ENCODE data around the gene MRC1. TPM values are rescaled to one million over a fixed set of nuclear protein-coding genes. Genes with fewer than 3 reads are reported as not detected.
A peak's percentile ranks its signal among the peaks of the same experiment; 100 is the strongest.

Gene MRC1
- total and polyA plus RNA-seq, 9 of the 15 experiments (the other 6 are each of a cell fraction or from before 2014, with no cell fraction given) = 0.01 to 0.20 (median 0.03) TPM; not detected in 5

MicroRNAs encoded within 50 kb of the gene (microRNA counts, 767-probe panel; counts per million panel counts)
- microRNA hsa-miR-511 = 2,073 counts per million, percentile 54 among the panel's probes with 10 or more counts

Small RNA genes lying within 50 kb of the gene (microRNA-seq; reads per million reads assigned to microRNA genes)
- gene MIR511 (ENCODE audit: borderline microRNAs expressed) = not detected

Small RNA genes lying within 50 kb of the gene (small RNA-seq; reads per million reads assigned to genes)
- not detected for gene MIR511

Other genes with a start within 250 kb of the MRC1 start
- 2.2 and 2.5 TPM in 2 replicates for gene HACD1, start 192.0 kb upstream of the MRC1 start, total RNA-seq (2014; rRNA removed)
- gene HACD1, start 192.0 kb upstream of the MRC1 start, total RNA-seq (2014; rRNA removed; fragmentation: Illumina TruSeq; extraction: Trizol) = 2.0 and 2.4 TPM in 2 replicates
- gene HACD1, start 192.0 kb upstream of the MRC1 start, total RNA-seq (2015; rRNA removed; fragmentation: Illumina TruSeq; extraction: Trizol) = 2.0 and 2.5 TPM in 2 replicates
- gene HACD1, start 192.0 kb upstream of the MRC1 start, total RNA-seq (2021) = 1.1 and 2.4 TPM in 2 replicates
- gene HACD1, start 192.0 kb upstream of the MRC1 start, polyA plus RNA-seq (2011; rRNA removed) = 2.4 and 4.5 TPM in 2 replicates
- 1.8 and 1.9 TPM in 2 replicates for gene HACD1, start 192.0 kb upstream of the MRC1 start, polyA plus RNA-seq (2014; fragmentation: Illumina TruSeq; extraction: Trizol)
- gene HACD1, start 192.0 kb upstream of the MRC1 start, polyA plus RNA-seq (2014; fragmentation: Nextera tagmentation; extraction: Ambion mirVana) = 1 to 10 TPM in 1 of 2 experiments, under 1 TPM in 1; 0.99 to 1.0 TPM
- 4.2 and 4.3 TPM in 2 replicates for gene HACD1, start 192.0 kb upstream of the MRC1 start, polyA plus RNA-seq (2014; rRNA removed)
- gene STAM, start 165.2 kb upstream of the MRC1 start, total RNA-seq (2014; rRNA removed) = 13.8 and 19.7 TPM in 2 replicates
- gene STAM, start 165.2 kb upstream of the MRC1 start, total RNA-seq (2014; rRNA removed; fragmentation: Illumina TruSeq; extraction: Trizol) = 30.9 and 32.5 TPM in 2 replicates
- 27.2 and 28.9 TPM in 2 replicates for gene STAM, start 165.2 kb upstream of the MRC1 start, total RNA-seq (2015; rRNA removed; fragmentation: Illumina TruSeq; extraction: Trizol)
- gene STAM, start 165.2 kb upstream of the MRC1 start, total RNA-seq (2021) = 25.1 and 26.7 TPM in 2 replicates
- gene STAM, start 165.2 kb upstream of the MRC1 start, polyA plus RNA-seq (2011; rRNA removed) = 26.4 and 30.5 TPM in 2 replicates
- 28.7 and 33.5 TPM in 2 replicates for gene STAM, start 165.2 kb upstream of the MRC1 start, polyA plus RNA-seq (2014; fragmentation: Illumina TruSeq; extraction: Trizol)
- 10 to 100 TPM; 21.3 to 25.9 TPM for gene STAM, start 165.2 kb upstream of the MRC1 start, polyA plus RNA-seq (2014; fragmentation: Nextera tagmentation; extraction: Ambion mirVana)
- gene STAM, start 165.2 kb upstream of the MRC1 start, polyA plus RNA-seq (2014; rRNA removed) = 17.8 and 20.1 TPM in 2 replicates
- gene TMEM236, start 57.1 kb upstream of the MRC1 start, total RNA-seq (2014; rRNA removed) = 0.04 TPM in 1 of 2 replicates, not detected in the other
- gene TMEM236, start 57.1 kb upstream of the MRC1 start, total RNA-seq (2014; rRNA removed; fragmentation: Illumina TruSeq; extraction: Trizol) = 0.04 and 0.06 TPM in 2 replicates
- gene TMEM236, start 57.1 kb upstream of the MRC1 start, total RNA-seq (2015; rRNA removed; fragmentation: Illumina TruSeq; extraction: Trizol) = 0.04 and 0.08 TPM in 2 replicates
- gene TMEM236, start 57.1 kb upstream of the MRC1 start, total RNA-seq (2021) = 0.04 TPM in 2 replicates
- gene TMEM236, start 57.1 kb upstream of the MRC1 start, polyA plus RNA-seq (2011; rRNA removed) = 0.09 TPM in 1 of 2 replicates, not detected in the other
- 0.08 and 0.09 TPM in 2 replicates for gene TMEM236, start 57.1 kb upstream of the MRC1 start, polyA plus RNA-seq (2014; fragmentation: Illumina TruSeq; extraction: Trizol)
- not detected for gene TMEM236, start 57.1 kb upstream of the MRC1 start, polyA plus RNA-seq (2014; fragmentation: Nextera tagmentation; extraction: Ambion mirVana)
- 0.09 and 0.13 TPM in 2 replicates for gene TMEM236, start 57.1 kb upstream of the MRC1 start, polyA plus RNA-seq (2014; rRNA removed)
- not detected in 2 replicates for gene SLC39A12, start 142.6 kb downstream of the MRC1 start, total RNA-seq (2014; rRNA removed)
- not detected in 2 replicates for gene SLC39A12, start 142.6 kb downstream of the MRC1 start, total RNA-seq (2014; rRNA removed; fragmentation: Illumina TruSeq; extraction: Trizol)
- not detected in 2 replicates for gene SLC39A12, start 142.6 kb downstream of the MRC1 start, total RNA-seq (2015; rRNA removed; fragmentation: Illumina TruSeq; extraction: Trizol)
- gene SLC39A12, start 142.6 kb downstream of the MRC1 start, total RNA-seq (2021) = not detected in 2 replicates
- gene SLC39A12, start 142.6 kb downstream of the MRC1 start, polyA plus RNA-seq (2011; rRNA removed) = not detected in 2 replicates
- not detected in 2 replicates for gene SLC39A12, start 142.6 kb downstream of the MRC1 start, polyA plus RNA-seq (2014; fragmentation: Illumina TruSeq; extraction: Trizol)
- gene SLC39A12, start 142.6 kb downstream of the MRC1 start, polyA plus RNA-seq (2014; fragmentation: Nextera tagmentation; extraction: Ambion mirVana) = not detected
- gene SLC39A12, start 142.6 kb downstream of the MRC1 start, polyA plus RNA-seq (2014; rRNA removed) = not detected in 2 replicates

Data from K562 (cell line).